A549 treated with RU486 at 1 μM for 4 hours (cell line): ENCODE data around the gene NME9. TPM values are rescaled to one million over a fixed set of nuclear protein-coding genes. Genes with fewer than 3 reads are reported as not detected.

Experiments
- total RNA-seq: library from RNA; stranded (reverse); fragments of 200-300 nt; extraction: Qiagen RNA extraction; gene quantifications from 5 replicates; pipeline ENCODE4 v1.2.3, GENCODE V29; 2022; ENCODE audit warnings: low read depth

Gene NME9
- not detected in 5 replicates for total RNA-seq

GRCh38 chr3:138329127-138329983, at the start of gene NME9:
TSS of gene NME9 (minus strand) at chr3:138329851. CDS start at chr3:138329335, 516 bp downstream.

DNA sequence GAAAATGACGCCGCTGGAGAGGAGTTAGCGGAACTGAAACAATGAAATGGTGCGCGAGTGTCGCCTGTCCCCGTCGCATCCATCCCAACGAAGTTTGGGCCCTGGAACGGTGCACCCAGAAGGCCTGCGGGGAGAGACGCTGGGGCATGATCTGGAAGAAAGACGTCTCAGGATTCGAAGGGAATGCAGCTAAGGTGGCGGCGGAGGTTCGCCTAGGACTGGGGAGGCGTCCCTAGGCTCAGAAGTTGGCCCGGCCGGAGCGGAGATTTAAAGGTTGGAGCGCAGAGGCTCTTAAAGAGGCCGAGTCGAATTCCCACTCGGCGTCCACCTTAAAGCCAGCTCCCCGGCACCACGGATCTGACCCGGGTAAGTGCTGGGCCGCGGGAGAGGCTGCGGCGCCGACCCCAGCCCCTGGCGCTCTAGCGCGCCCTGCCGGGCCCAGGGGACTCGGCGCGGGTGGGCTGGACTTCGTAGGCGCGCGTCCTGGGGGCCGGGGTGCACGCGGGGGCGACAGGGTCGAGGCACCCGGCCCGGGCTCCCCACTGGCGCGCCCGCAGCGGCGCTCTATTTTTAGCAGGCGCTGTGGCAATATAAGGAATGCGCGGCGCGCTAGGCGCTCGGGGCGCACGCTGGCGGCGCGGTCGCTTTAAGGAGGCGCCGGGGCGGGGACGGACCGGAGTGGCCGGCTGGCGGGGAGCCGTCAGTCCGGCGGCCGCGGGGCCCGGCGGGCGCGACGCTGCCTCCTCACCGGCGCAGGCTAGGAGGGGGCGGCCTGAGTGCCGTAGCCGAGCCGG, 18.5 kb upstream of the NME9 start, which contains the start of gene MRAS:
TSS of gene MRAS (plus strand) at position 620 of the 794 bp plus-strand sequence. CDS start 24,305 bp downstream, outside the sequence.

Other genes starting within 250 kb of the NME9 start
- gene DZIP1L, start 214.2 kb downstream of the NME9 start, total RNA-seq: 4.9 to 7.8 TPM (median 6.5 TPM) in 5 replicates
- not detected in 5 replicates for gene A4GNT, start 197.5 kb downstream of the NME9 start, total RNA-seq
- 8.5 to 13.5 TPM (median 12.4 TPM) in 5 replicates for gene DBR1, start 154.9 kb downstream of the NME9 start, total RNA-seq
- 25.7 to 29.0 TPM (median 26.9 TPM) in 5 replicates for gene ARMC8, start 142.6 kb downstream of the NME9 start, total RNA-seq
- gene MRAS, start 18.7 kb upstream of the NME9 start, total RNA-seq: 7.1 to 12.2 TPM (median 8.5 TPM) in 5 replicates
- gene ESYT3, start 104.8 kb upstream of the NME9 start, total RNA-seq: 0.57 to 0.88 TPM (median 0.76 TPM) in 5 replicates